IMR-90 (cell line): ENCODE results near the gene MRPS22.

ENCODE experiments used
- CTCF ChIP-seq: conservative IDR thresholded peaks from 2 replicates; pipeline ENCODE4 v1.5.1; 2012; ENCODE audit warnings: mild to moderate bottlenecking, low read depth, low read length, improper control_type of control experiment
- FOS ChIP-seq: fragments of 150-350 bp; IDR thresholded peaks from 2 replicates; pipeline ENCODE4 v1.6.1; 2016; ENCODE audit warnings: low read depth, low read length
- MAFK ChIP-seq: IDR thresholded peaks from 2 replicates; pipeline ENCODE4 v1.6.1; 2012; ENCODE audit warnings: low read depth, low read length, improper control_type of control experiment
- POLR2A ChIP-seq: IDR thresholded peaks from 2 replicates; pipeline ENCODE4 v1.6.1; 2012; ENCODE audit warnings: mild to moderate bottlenecking, low read depth, low read length
- RCOR1 ChIP-seq: IDR thresholded peaks from 2 replicates; pipeline ENCODE4 v1.6.1; 2012; ENCODE audit warnings: mild to moderate bottlenecking, low read length, improper control_type of control experiment; ENCODE audit not compliant: insufficient replicate concordance
- RFX5 ChIP-seq: IDR thresholded peaks from 2 replicates; pipeline ENCODE4 v1.8.0; 2012; ENCODE audit warnings: low read depth, mild to moderate bottlenecking, low read length, moderate library complexity
- SMC3 ChIP-seq: fragments of 150-350 bp; IDR thresholded peaks from 2 replicates; pipeline ENCODE4 v1.6.1; 2016; ENCODE audit warnings: low read depth, mild to moderate bottlenecking, antibody characterized with exemption, low read length, moderate library complexity

- TF ChIP-seq FOS (no peak), CTCF (no peak), SMC3 (no peak), POLR2A (no peak), MAFK (no peak), RCOR1 (no peak), RFX5 (no peak)
Observed at GRCh38 chr3:139357899-139358298, 14.1 kb downstream of the MRPS22 start.
